NCI-H1105 (cell line): ENCODE measurements around the gene CCDC110.

ENCODE experiments used
- DNase-seq: peaks from one replicate; lab custom pipeline; 2025; lab: John Stamatoyannopoulos, UW

Gene CCDC110

GRCh38 chr4:185472103-185472542 lies 590 bp upstream of the CCDC110 start:
- DNase-seq, result no peak

- peak; percentile 48 for DNase-seq
Observed at GRCh38 chr4:185470501-185471195, 885 bp downstream of the CCDC110 start.

- DNase-seq, result no peak
Observed at GRCh38 chr4:185469580-185470154, 1.9 kb downstream of the CCDC110 start.

- no peak for DNase-seq
Observed at GRCh38 chr4:185468999-185469398, 2.5 kb downstream of the CCDC110 start.

- DNase-seq, result no peak
Observed at GRCh38 chr4:185467991-185468390, 3.5 kb downstream of the CCDC110 start.

- DNase-seq, result no peak
Observed at GRCh38 chr4:185467101-185467500, 4.4 kb downstream of the CCDC110 start.

- no peak for DNase-seq
Observed at GRCh38 chr4:185465707-185466106, 5.8 kb downstream of the CCDC110 start.

- no peak for DNase-seq
Observed at GRCh38 chr4:185464887-185465286, 6.6 kb downstream of the CCDC110 start.

- DNase-seq, result no peak
Observed at GRCh38 chr4:185464183-185464582, 7.3 kb downstream of the CCDC110 start.

- no peak for DNase-seq
Observed at GRCh38 chr4:185463541-185463940, 8.0 kb downstream of the CCDC110 start.

- DNase-seq, result no peak
Observed at GRCh38 chr4:185461565-185461964, 10.0 kb downstream of the CCDC110 start.

- DNase-seq, result no peak
Observed at GRCh38 chr4:185457136-185457535, 14.4 kb downstream of the CCDC110 start.

GRCh38 chr4:185456131-185456530 lies 15.4 kb downstream of the CCDC110 start:
- no peak for DNase-seq

- no peak for DNase-seq
Observed at GRCh38 chr4:185445209-185445608, 26.3 kb downstream of the CCDC110 start.

- DNase-seq, result no peak
Observed at GRCh38 chr4:185441479-185441878, 30.1 kb downstream of the CCDC110 start.

- DNase-seq, result no peak
Observed at GRCh38 chr4:185437809-185438208, 33.7 kb downstream of the CCDC110 start.

- no peak for DNase-seq
Observed at GRCh38 chr4:185435466-185435865, 36.1 kb downstream of the CCDC110 start.

GRCh38 chr4:185429660-185430059 lies 41.9 kb downstream of the CCDC110 start:
- no peak for DNase-seq

- DNase-seq, result no peak
Observed at GRCh38 chr4:185426960-185427688, 44.4 kb downstream of the CCDC110 start.

- peak; percentile 60 for DNase-seq
Observed at GRCh38 chr4:185425647-185426352, 45.7 kb downstream of the CCDC110 start, which contains the start of gene UFSP2. TSS of gene UFSP2 (minus strand) at chr4:185425964. CDS start at chr4:185425868, 96 bp downstream.

- no peak for DNase-seq
Observed at GRCh38 chr4:185424905-185425646, 46.5 kb downstream of the CCDC110 start.
